Keratinocyte (primary cell): ENCODE measurements around the gene FOXD3. TPM values are rescaled to one million over a fixed set of nuclear protein-coding genes. Genes with fewer than 3 reads are reported as not detected.

Experiments used
- DNase-seq: peaks from one replicate; pipeline ENCODE4 v3.0.0-alpha.2; 2011; ENCODE audit warnings: low read depth, missing footprints, low spot score
- FAIRE-seq: peaks from 2 replicates; lab custom pipeline; 2011; peaks lifted over from hg19 to GRCh38; lab: Jason Lieb, UNC
- H2AFZ ChIP-seq: 2 replicates; pipeline ENCODE4 v1.6.0; 2012; ENCODE audit warnings: low read length, control low read depth, inconsistent platforms; ENCODE audit not compliant: control insufficient read depth
- H3K27ac ChIP-seq: 2 replicates; pipeline ENCODE4 v1.5.1; 2011; ENCODE audit warnings: low read length; ENCODE audit not compliant: control insufficient read depth, insufficient read depth
- H3K27me3 ChIP-seq: 3 replicates; pipeline ENCODE4 v1.6.0; 2011; ENCODE audit warnings: low read length; ENCODE audit not compliant: control insufficient read depth, insufficient read depth; ENCODE audit errors: extremely low read depth
- H3K36me3 ChIP-seq, 2 experiments: 2 replicates in 1 of 2; 3 replicates in 1 of 2; pipeline ENCODE4 v1.5.1; 2011; ENCODE audit warnings: low read length in 2 of 2, mild to moderate bottlenecking in 1 of 2; ENCODE audit not compliant: control insufficient read depth in 2 of 2, insufficient read depth in 2 of 2; ENCODE audit errors: extremely low read depth in 1 of 2
- H3K4me1 ChIP-seq: 3 replicates; pipeline ENCODE4 v1.5.1; 2011; ENCODE audit warnings: low read length; ENCODE audit not compliant: control insufficient read depth, insufficient read depth; ENCODE audit errors: extremely low read depth
- H3K4me2 ChIP-seq: 3 replicates; pipeline ENCODE4 v1.6.0; 2011; ENCODE audit warnings: low read depth, low read length; ENCODE audit not compliant: control insufficient read depth, insufficient read depth; ENCODE audit errors: extremely low read depth
- H3K4me3 ChIP-seq, 3 experiments: fragments of 200-600 bp in 1 of 3; sonication (generic) in 1 of 3; 2 replicates in 2 of 3; 3 replicates in 1 of 3; pipeline ENCODE4 v1.5.1; 2011 to 2016; ENCODE audit warnings: low read length in 3 of 3, mild to moderate bottlenecking in 3 of 3, control low read depth in 2 of 3, inconsistent platforms in 1 of 3, low read depth in 1 of 3, mixed read lengths in 1 of 3, mixed run types in 1 of 3, moderate library complexity in 1 of 3; ENCODE audit not compliant: control insufficient read depth in 2 of 3, insufficient read depth in 2 of 3; ENCODE audit errors: extremely low read depth in 1 of 3
- H3K79me2 ChIP-seq: 2 replicates; pipeline ENCODE4 v1.6.0; 2012; ENCODE audit warnings: low read length; ENCODE audit not compliant: control insufficient read depth, insufficient read depth
- H3K9ac ChIP-seq: 3 replicates; pipeline ENCODE4 v1.6.0; 2011; ENCODE audit warnings: low read length; ENCODE audit not compliant: control insufficient read depth, insufficient read depth; ENCODE audit errors: extremely low read depth
- H3K9me1 ChIP-seq: 3 replicates; pipeline ENCODE4 v1.6.0; 2011; ENCODE audit warnings: low read length; ENCODE audit not compliant: control insufficient read depth, insufficient read depth; ENCODE audit errors: extremely low read depth
- H3K9me3 ChIP-seq: 2 replicates; pipeline ENCODE4 v1.5.1; 2012; ENCODE audit warnings: low read depth, low read length; ENCODE audit not compliant: control insufficient read depth
- H4K20me1 ChIP-seq: 3 replicates; pipeline ENCODE4 v1.6.0; 2011; ENCODE audit warnings: low read length; ENCODE audit not compliant: control insufficient read depth, insufficient read depth; ENCODE audit errors: extremely low read depth
- EZH2 ChIP-seq: IDR thresholded peaks from one replicate; pipeline ENCODE4 v1.6.1; 2012; ENCODE audit warnings: inconsistent platforms, mild to moderate bottlenecking, low read length, moderate library complexity
- dilution Hi-C: fragments of 300-500 bp; cut with MboI; formaldehyde crosslinking; loops from one replicate; pipeline ENCODE4 v1.7.0; 2020; ENCODE audit warnings: low sequenced_read_pairs; ENCODE audit not compliant: extremely low pct_ligation_motif_present
- polyA plus RNA-seq, 5 experiments: library from polyadenylated mRNA; depleted of rRNA in 3 of 5; stranded (reverse) in 3 of 5; stranded (forward) in 1 of 5; unstranded in 1 of 5; fragments of >200 nt; gene quantifications; 1 replicate in 1 of 5; 2 replicates in 3 of 5; 3 replicates in 1 of 5; pipeline versions ENCODE4 v1.2.1 to v1.2.3, GENCODE V29; 2011 to 2012; ENCODE audit warnings: missing spikeins in 2 of 5, low read depth in 1 of 5, low replicate concordance in 1 of 5
- TF ChIP-seq, protein P1 (sequence below), 3 experiments: IDR thresholded peaks in 1 of 3; conservative IDR thresholded peaks in 1 of 3; optimal IDR thresholded peaks in 1 of 3; 2 replicates in 2 of 3; 3 replicates in 1 of 3; pipeline versions ENCODE3 to v1.5.1; 2011; ENCODE audit warnings: low read length in 3 of 3, mild to moderate bottlenecking in 3 of 3, moderate library complexity in 2 of 3, control low read depth in 1 of 3, inconsistent platforms in 1 of 3; ENCODE audit not compliant: insufficient read depth in 2 of 3; ENCODE audit errors: extremely low read depth in 1 of 3

The FOXD3 gene
- polyA plus RNA-seq, 1 donor (not counting 4 experiments of a cell fraction or from before 2014, with no cell fraction given): not detected

DNA sequence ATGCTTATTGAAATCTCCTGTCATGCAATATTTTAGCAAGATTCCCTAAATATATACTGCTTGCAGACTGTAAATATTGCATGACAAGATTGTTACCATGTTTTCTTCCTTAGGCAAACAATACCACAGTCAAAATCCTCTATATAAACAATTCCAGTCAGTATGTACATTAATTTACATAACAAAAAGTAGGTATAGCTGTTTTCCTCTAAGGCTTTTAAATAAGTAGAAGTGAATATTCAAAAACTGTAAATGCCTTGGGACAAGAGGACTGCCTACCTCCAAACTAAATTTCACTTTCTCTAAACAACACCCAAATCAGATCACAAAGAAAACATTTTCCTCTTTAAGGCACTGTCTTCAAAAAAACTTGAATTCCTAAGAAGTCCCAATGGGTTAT, 17.3 kb upstream of the FOXD3 start:
- dilution Hi-C loops: no loop called here
- H3K4me1 ChIP-seq: no peaks in the 10 kb centered on the region
- H3K27ac ChIP-seq: no peak overlapping the region
- no peaks in the 10 kb centered on the region for H3K9me3 ChIP-seq
- H3K79me2 ChIP-seq: no peaks in the 10 kb centered on the region
- no peak overlapping the region for H3K4me2 ChIP-seq
- no peak overlapping the region for H3K4me3 ChIP-seq
- no peak for DNase-seq
- H3K9me1 ChIP-seq: no peaks in the 10 kb centered on the region
- no peak for FAIRE-seq
- H2AFZ ChIP-seq: no peak overlapping the region
- TF ChIP-seq, protein P1, sequence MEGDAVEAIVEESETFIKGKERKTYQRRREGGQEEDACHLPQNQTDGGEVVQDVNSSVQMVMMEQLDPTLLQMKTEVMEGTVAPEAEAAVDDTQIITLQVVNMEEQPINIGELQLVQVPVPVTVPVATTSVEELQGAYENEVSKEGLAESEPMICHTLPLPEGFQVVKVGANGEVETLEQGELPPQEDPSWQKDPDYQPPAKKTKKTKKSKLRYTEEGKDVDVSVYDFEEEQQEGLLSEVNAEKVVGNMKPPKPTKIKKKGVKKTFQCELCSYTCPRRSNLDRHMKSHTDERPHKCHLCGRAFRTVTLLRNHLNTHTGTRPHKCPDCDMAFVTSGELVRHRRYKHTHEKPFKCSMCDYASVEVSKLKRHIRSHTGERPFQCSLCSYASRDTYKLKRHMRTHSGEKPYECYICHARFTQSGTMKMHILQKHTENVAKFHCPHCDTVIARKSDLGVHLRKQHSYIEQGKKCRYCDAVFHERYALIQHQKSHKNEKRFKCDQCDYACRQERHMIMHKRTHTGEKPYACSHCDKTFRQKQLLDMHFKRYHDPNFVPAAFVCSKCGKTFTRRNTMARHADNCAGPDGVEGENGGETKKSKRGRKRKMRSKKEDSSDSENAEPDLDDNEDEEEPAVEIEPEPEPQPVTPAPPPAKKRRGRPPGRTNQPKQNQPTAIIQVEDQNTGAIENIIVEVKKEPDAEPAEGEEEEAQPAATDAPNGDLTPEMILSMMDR (optimal IDR thresholded peaks at IDR 0.05 in 1 of 3, IDR thresholded peaks at IDR 0.05 in 1 of 3, conservative IDR thresholded peaks at IDR 0.05 in 1 of 3; ENCODE audit: extremely low read depth in 1 of 3, insufficient read depth in 2 of 3, low read length in 3 of 3): no peak
- no peak for TF ChIP-seq EZH2
- H3K27me3 ChIP-seq: no peaks in the 10 kb centered on the region
- no peaks in the 10 kb centered on the region for H4K20me1 ChIP-seq
- H3K9ac ChIP-seq: no peak overlapping the region
- H3K36me3 ChIP-seq: no peaks in the 10 kb centered on the region

GRCh38 chr1:63307196-63307794, 15.1 kb upstream of the FOXD3 start:
- Histone ChIP-seq H3K9me3 (no peaks in the 10 kb centered on the region), H3K9me1 (no peaks in the 10 kb centered on the region), H3K4me2 (no peak overlapping the region), H3K4me3 (no peak overlapping the region), H3K9ac (no peak overlapping the region), H3K4me1 (no peaks in the 10 kb centered on the region), H3K27ac (no peak overlapping the region), H3K36me3 (no peaks in the 10 kb centered on the region), H3K79me2 (no peaks in the 10 kb centered on the region), H2AFZ (no peak overlapping the region), H4K20me1 (no peaks in the 10 kb centered on the region), H3K27me3 (no peaks in the 10 kb centered on the region)
- DNase-seq: no peak
- no peak for FAIRE-seq
- no peak for TF ChIP-seq EZH2
- TF ChIP-seq, protein P1 (optimal IDR thresholded peaks at IDR 0.05 in 1 of 3, IDR thresholded peaks at IDR 0.05 in 1 of 3, conservative IDR thresholded peaks at IDR 0.05 in 1 of 3; ENCODE audit: extremely low read depth in 1 of 3, insufficient read depth in 2 of 3, low read length in 3 of 3): no peak
- dilution Hi-C loops: no loop called here
